SK-N-SH (cell line): Measurements from ENCODE around the gene THSD4. TPM values are rescaled to one million over a fixed set of nuclear protein-coding genes. Genes with fewer than 3 reads are reported as not detected.

Source experiments
- CTCF ChIA-PET: fragments of 300-600, 350-600 bp; formaldehyde crosslinking; extraction: SDS; loops from one replicate; lab custom pipeline; 2021; lab: Yijun Ruan, JAX
- POLR2A ChIA-PET: fragments of 350-600 bp; sonication (Branson Sonifier 250); formaldehyde crosslinking; extraction: SDS; loops from one replicate; lab custom pipeline; 2020; ENCODE audit warnings: antibody characterized with exemption, inconsistent platforms; lab: Yijun Ruan, JAX
- DNase-seq: peaks from one replicate; pipeline ENCODE4 v3.0.0; 2012
- H2AFZ ChIP-seq: fragments of 200-600 bp; sonication (generic); 2 replicates; pipeline ENCODE4 v1.8.1; 2016; ENCODE audit warnings: antibody characterized with exemption, mild to moderate bottlenecking, low read depth
- H3F3A ChIP-seq: fragments of 200-600 bp; sonication (generic); replicated peaks from 2 replicates; pipeline ENCODE3; 2016; ENCODE audit warnings: antibody characterized with exemption, mild to moderate bottlenecking; ENCODE audit not compliant: insufficient read depth
- H3K27ac ChIP-seq, 2 experiments: fragments of 200-500 bp in 1 of 2; fragments of 200-600 bp in 1 of 2; sonication (Bioruptor generic) in 1 of 2; sonication (generic), shearing (Covaris generic) in 1 of 2; 2 replicates each; pipeline versions ENCODE4 v1.5.1 to v1.6.1; 2014 to 2016; ENCODE audit warnings: low read depth in 2 of 2, inconsistent platforms in 1 of 2, low read length in 1 of 2, mild to moderate bottlenecking in 1 of 2, mixed read lengths in 1 of 2
- H3K27me3 ChIP-seq: fragments of 200-600 bp; sonication (generic), shearing (Covaris generic); 2 replicates; pipeline ENCODE4 v1.6.1; 2016; ENCODE audit warnings: mixed run types; ENCODE audit not compliant: insufficient read depth
- H3K36me3 ChIP-seq, 2 experiments: fragments of 200-500 bp in 1 of 2; fragments of 200-600 bp in 1 of 2; sonication (Bioruptor generic) in 1 of 2; sonication (generic) in 1 of 2; replicated peaks in 1 of 2; 2 replicates each; pipeline versions ENCODE3 to v1.5.1; 2014 to 2016; ENCODE audit warnings: low read length in 1 of 2, mild to moderate bottlenecking in 1 of 2; ENCODE audit not compliant: insufficient read depth in 2 of 2, control insufficient read depth in 1 of 2
- H3K4me1 ChIP-seq, 2 experiments: fragments of 200-500 bp in 1 of 2; fragments of 200-600 bp in 1 of 2; sonication (Bioruptor generic) in 1 of 2; sonication (generic), shearing (Covaris generic) in 1 of 2; 2 replicates each; pipeline versions ENCODE4 v1.5.1 to v1.6.1; 2014 to 2016; ENCODE audit warnings: low read depth in 1 of 2, low read length in 1 of 2, mixed run types in 1 of 2; ENCODE audit not compliant: insufficient read depth in 2 of 2, control insufficient read depth in 1 of 2
- H3K4me2 ChIP-seq: fragments of 200-600 bp; sonication (generic), shearing (Covaris generic); 2 replicates; pipeline ENCODE4 v1.6.1; 2017; ENCODE audit warnings: mixed run types
- H3K4me3 ChIP-seq, 2 experiments: fragments of 200-500 bp in 1 of 2; fragments of 200-600 bp in 1 of 2; sonication (Bioruptor generic) in 1 of 2; sonication (generic), shearing (Covaris generic) in 1 of 2; 2 replicates each; pipeline versions ENCODE4 v1.5.1 to v1.8.1; 2014 to 2016; ENCODE audit warnings: low read depth in 2 of 2, inconsistent platforms in 1 of 2, low read length in 1 of 2, mild to moderate bottlenecking in 1 of 2, mixed read lengths in 1 of 2, moderate library complexity in 1 of 2
- H3K79me2 ChIP-seq: fragments of 200-600 bp; sonication (generic); 2 replicates; pipeline ENCODE4 v1.8.1; 2017; ENCODE audit warnings: mild to moderate bottlenecking; ENCODE audit not compliant: insufficient read depth
- H3K9ac ChIP-seq: fragments of 200-600 bp; sonication (generic); 2 replicates; pipeline ENCODE4 v1.6.1; 2017; ENCODE audit warnings: mixed run types
- H3K9me2 ChIP-seq: fragments of 200-600 bp; sonication (generic); 2 replicates; pipeline ENCODE4 v1.6.1; 2017; ENCODE audit warnings: mixed run types
- H3K9me3 ChIP-seq: fragments of 200-600 bp; sonication (generic); 2 replicates; pipeline ENCODE4 v1.6.1; 2017; ENCODE audit warnings: mixed run types, mild to moderate bottlenecking, moderate library complexity
- H4K20me1 ChIP-seq: fragments of 200-600 bp; sonication (generic); 2 replicates; pipeline ENCODE4 v1.6.1; 2017; ENCODE audit warnings: mild to moderate bottlenecking, mixed run types; ENCODE audit not compliant: insufficient read depth
- CHD2 ChIP-seq: fragments of 150-350 bp; IDR thresholded peaks from 2 replicates; pipeline ENCODE4 v1.6.1; 2018; ENCODE audit warnings: low read length; ENCODE audit not compliant: partially characterized antibody
- ELF1 ChIP-seq: IDR thresholded peaks from 2 replicates; pipeline ENCODE4 v1.4.0; 2012
- EZH2phosphoT487 ChIP-seq: fragments of 200-600 bp; sonication (generic); IDR thresholded peaks from 2 replicates; pipeline ENCODE4 v1.6.1; 2017; ENCODE audit warnings: low read depth, mixed run types, mild to moderate bottlenecking, antibody characterized with exemption, moderate library complexity, borderline replicate concordance
- FOSL2 ChIP-seq: IDR thresholded peaks from 2 replicates; pipeline ENCODE4 v1.4.0; 2012; ENCODE audit warnings: low read depth, mild to moderate bottlenecking, moderate library complexity, borderline replicate concordance
- FOXJ3 ChIP-seq: sonication (generic); formaldehyde crosslinking; IDR thresholded peaks from 2 replicates; pipeline ENCODE4 v1.5.1; 2020; ENCODE audit warnings: mild to moderate bottlenecking, missing genetic modification reagents
- GABPA ChIP-seq: IDR thresholded peaks from 2 replicates; pipeline ENCODE4 v1.4.0; 2012; ENCODE audit warnings: low read depth, mild to moderate bottlenecking
- GATA2 ChIP-seq: sonication (generic); formaldehyde crosslinking; IDR thresholded peaks from 2 replicates; pipeline ENCODE4 v1.5.0; 2020; ENCODE audit warnings: mild to moderate bottlenecking, missing genetic modification reagents
- MAX ChIP-seq: IDR thresholded peaks from 2 replicates; pipeline ENCODE4 v1.4.0; 2012; ENCODE audit warnings: low read depth
- MEF2A ChIP-seq: IDR thresholded peaks from 2 replicates; pipeline ENCODE4 v1.4.0; 2012; ENCODE audit warnings: low read depth, borderline replicate concordance
- MXI1 ChIP-seq: IDR thresholded peaks from 2 replicates; pipeline ENCODE4 v1.6.1; 2012; ENCODE audit warnings: mild to moderate bottlenecking, low read depth, low read length, improper control_type of control experiment
- NFIC ChIP-seq: IDR thresholded peaks from 2 replicates; pipeline ENCODE4 v1.4.0; 2012; ENCODE audit warnings: borderline replicate concordance
- RAD21 ChIP-seq: IDR thresholded peaks from 2 replicates; pipeline ENCODE4 v1.6.1; 2012; ENCODE audit warnings: mild to moderate bottlenecking, low read length
- RFX5 ChIP-seq: IDR thresholded peaks from 2 replicates; pipeline ENCODE4 v1.6.1; 2012; ENCODE audit warnings: mild to moderate bottlenecking, improper control_type of control experiment, low read length
- RXRA ChIP-seq: IDR thresholded peaks from 2 replicates; pipeline ENCODE4 v1.4.0; 2012; ENCODE audit warnings: low read depth, mild to moderate bottlenecking, borderline replicate concordance
- SIN3A ChIP-seq: IDR thresholded peaks from 2 replicates; pipeline ENCODE4 v1.6.1; 2012; ENCODE audit warnings: low read depth, mild to moderate bottlenecking, low read length, moderate library complexity, borderline replicate concordance
- ZBTB33 ChIP-seq: IDR thresholded peaks from 2 replicates; pipeline ENCODE4 v1.4.0; 2012; ENCODE audit warnings: low read depth, borderline replicate concordance
- WGBS: methylation state at CpG from one replicate; pipeline ENCODE4 v1.1.6; 2017; ENCODE audit warnings: low lambda C conversion rate; 5-methylcytosine and 5-hydroxymethylcytosine counted together
- polyA plus RNA-seq, 3 experiments: library from polyadenylated mRNA; depleted of rRNA; stranded (reverse); fragments of >200 nt; gene quantifications; 2 replicates each; pipeline ENCODE4 v1.2.3, GENCODE V29; 2012

Gene THSD4
- polyA plus RNA-seq, 1 of the 3 experiments (the other 2 are of a cell fraction): 79.1 TPM

- H3K4me1 ChIP-seq: peaks cover 21 to 24% of the 10 kb centered on the region in 2 experiments; a peak in 3 of 4 replicates
- H3K79me2 ChIP-seq: no peaks in the 10 kb centered on the region
- H3K9me2 ChIP-seq: no peaks in the 10 kb centered on the region
- no peak overlapping the region for H3K4me3 ChIP-seq
- no peak overlapping the region for H3K27ac ChIP-seq
- no peak overlapping the region for H3K9ac ChIP-seq
- no peaks in the 10 kb centered on the region for H3K36me3 ChIP-seq
- ChIA-PET CTCF (interaction anchor here (1.3 to 4.1 kb wide), 2 partner anchors 349 to 367 kb away, joined by 4 to 15 read pairs; no protein-coding TSS in a partner anchor), POLR2A (no interaction called here)
- H3K27me3 ChIP-seq: no peaks in the 10 kb centered on the region
- H2AFZ ChIP-seq: no peak overlapping the region
- no peaks in the 10 kb centered on the region for H3K9me3 ChIP-seq
- H3F3A ChIP-seq: peaks cover 3% of the 10 kb centered on the region
- peak; percentile 26 for DNase-seq
- H4K20me1 ChIP-seq: no peaks in the 10 kb centered on the region
- WGBS: 49% methylated on average over 4 of the region's 4 CpGs
- no peak overlapping the region; the same call in 1 of the 2 replicates for H3K4me2 ChIP-seq
- TF ChIP-seq GATA2 (CRISPR knock-in tag) (no peak), ELF1 (no peak), RFX5 (no peak), MXI1 (no peak), MEF2A (no peak), GABPA (no peak), MAX (no peak), RXRA (no peak)
These were observed 692.4 kb downstream of the THSD4 start for GRCh38 chr15:71807691-71808091.

DNA sequence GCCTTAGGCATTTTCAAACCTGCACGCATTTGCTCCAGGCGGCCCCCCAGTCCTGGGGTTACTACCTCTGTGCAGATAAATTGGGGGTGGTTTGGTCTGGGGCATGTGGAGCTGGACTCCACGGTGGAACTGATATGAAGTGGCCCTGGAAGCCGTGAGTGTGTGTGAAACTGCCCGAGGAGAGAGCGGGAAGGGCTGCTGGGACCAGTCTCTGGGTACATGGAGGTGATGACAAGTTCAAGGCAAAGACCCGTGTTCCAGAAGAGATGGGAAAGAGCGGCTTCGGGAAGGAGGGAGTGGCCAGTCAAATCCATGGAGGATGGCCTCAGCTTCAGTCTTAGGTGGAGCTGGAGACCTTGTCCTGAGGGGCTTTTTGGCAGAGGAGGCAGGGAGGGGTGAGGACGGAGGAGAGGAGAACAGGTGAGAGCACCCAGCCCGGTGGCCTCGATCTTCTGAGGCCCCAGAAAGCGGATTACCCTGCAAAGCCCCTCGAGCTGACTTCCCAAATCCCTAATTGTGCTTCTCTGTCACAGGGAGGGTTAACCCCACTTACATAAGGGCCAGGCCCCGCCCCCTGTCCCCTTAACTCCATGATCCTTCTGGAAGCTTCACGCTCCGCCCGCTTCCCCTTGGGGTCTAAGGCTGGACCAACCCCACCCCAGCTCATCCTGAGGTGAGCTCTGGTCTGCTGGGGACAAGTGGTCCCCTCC is 693.2 kb downstream of the THSD4 start:
- no peaks in the 10 kb centered on the region for H3K36me3 ChIP-seq
- TF ChIP-seq RAD21: no peak
- TF ChIP-seq ELF1: no peak
- TF ChIP-seq NFIC: no peak
- no peak for TF ChIP-seq ZBTB33
- TF ChIP-seq MXI1: no peak
- no peak for TF ChIP-seq FOSL2
- TF ChIP-seq SIN3A: no peak
- TF ChIP-seq EZH2phosphoT487: no peak
- TF ChIP-seq GATA2 (CRISPR knock-in tag): no peak
- no peak for TF ChIP-seq GABPA
- TF ChIP-seq FOXJ3: no peak
- TF ChIP-seq CHD2: no peak
- TF ChIP-seq MEF2A: no peak
- no peak overlapping the region for H3K4me2 ChIP-seq
- H3K9ac ChIP-seq: no peak overlapping the region
- peaks cover 21 to 24% of the 10 kb centered on the region in 2 experiments; a peak in 3 of 4 replicates for H3K4me1 ChIP-seq
- WGBS: 90% methylated on average over 14 of the region's 18 CpGs
- no peak overlapping the region for H2AFZ ChIP-seq
- no peaks in the 10 kb centered on the region for H3K79me2 ChIP-seq
- no peaks in the 10 kb centered on the region for H3K27me3 ChIP-seq
- DNase-seq: no peak
- ChIA-PET POLR2A (interaction anchor here (0.7 kb wide), 1 partner anchor 23 kb away, joined by 4 read pairs; no protein-coding TSS in a partner anchor), CTCF (interaction anchor here (1.1 to 4.1 kb wide), 3 partner anchors 65 to 368 kb away, joined by 3 to 15 read pairs (median 4); no protein-coding TSS in a partner anchor)
- no peaks in the 10 kb centered on the region for H3K9me3 ChIP-seq
- H3F3A ChIP-seq: peaks cover 3% of the 10 kb centered on the region
- H3K27ac ChIP-seq: no peak overlapping the region
- no peak overlapping the region for H3K4me3 ChIP-seq
- no peaks in the 10 kb centered on the region for H3K9me2 ChIP-seq
- H4K20me1 ChIP-seq: no peaks in the 10 kb centered on the region
